Ovary (tissue), 9 donors: ENCODE measurements around the gene ANKRD29. TPM values are rescaled to one million over a fixed set of nuclear protein-coding genes. Genes with fewer than 3 reads are reported as not detected.

Experiments
- DNase-seq, 5 donors: peaks; one replicate each; pipeline ENCODE4 v3.0.0-alpha.2; 2019 to 2020
- H3K27ac ChIP-seq, 2 donors: fragments of 200-600 bp; one replicate each; pipeline versions ENCODE4 v1.5.1 to v1.8.0; 2019 to 2022
- H3K27me3 ChIP-seq: fragments of 200-600 bp; one replicate; pipeline ENCODE4 v1.8.0; 2022
- H3K36me3 ChIP-seq: fragments of 200-600 bp; sonication (generic); one replicate; pipeline ENCODE4 v1.5.1; 2019
- H3K4me1 ChIP-seq: one replicate; pipeline ENCODE4 v1.8.1; 2013; ENCODE audit warnings: mild to moderate bottlenecking, moderate library complexity; ENCODE audit not compliant: insufficient read depth
- H3K4me3 ChIP-seq: fragments of 200-600 bp; sonication (generic); one replicate; pipeline ENCODE4 v1.5.1; 2017
- H3K9me3 ChIP-seq, 2 donors: fragments of 200-600 bp in 1 of 2; sonication (generic) in 1 of 2; one replicate each; pipeline versions ENCODE4 v1.5.1 to v1.8.1; 2013 to 2019; ENCODE audit warnings: mild to moderate bottlenecking in 1 of 2, moderate library complexity in 1 of 2
- EP300 ChIP-seq: sonication (generic); formaldehyde crosslinking; IDR thresholded peaks from one replicate; pipeline ENCODE4 v1.6.1; 2017; ENCODE audit warnings: antibody characterized with exemption
- POLR2A ChIP-seq: fragments of 450-650 bp; IDR thresholded peaks from one replicate; pipeline ENCODE4 v1.6.1; 2017; ENCODE audit warnings: antibody characterized with exemption, mild to moderate bottlenecking, moderate library complexity
- WGBS, 3 donors: extraction: QIAGEN DNeasy Blood & Tissue Kit in 1 of 3; methylation state at CpG; one replicate each; pipeline versions ENCODE4 v1.1.5 to v1.1.7; 2013 to 2017; 5-methylcytosine and 5-hydroxymethylcytosine counted together
- intact Hi-C, 4 donors: fragments of 100-400 bp; cut with DNase I; formaldehyde crosslinking; loops; one replicate each; pipeline versions ENCODE4 v1.11.0 to v1.15.1; 2022 to 2023
- polyA plus RNA-seq, 2 donors: library from polyadenylated mRNA; stranded (reverse); fragments of 200-250 nt in 1 of 2; fragments of 350-450 nt in 1 of 2; fragmentation: Illumina TruSeq in 1 of 2; extraction: RNeasy Lipid Tissue Mini Kit (QIAGEN cat#74804) in 1 of 2; gene quantifications; one replicate each; pipeline ENCODE4 v1.2.3, GENCODE V29; 2013 to 2014
- total RNA-seq, 7 donors: library from RNA; depleted of rRNA in 2 of 7; stranded (reverse); fragments of >200 nt in 2 of 7; fragmentation: NEBNext Ultra II Directional in 3 of 7; extraction: Animal tissue kit (Norgen Biotek cat#: 25700) in 3 of 7; gene quantifications; one replicate each; pipeline versions ENCODE4 v1.1.0 to v1.2.4, GENCODE V29; 2016 to 2023
- TF ChIP-seq, protein P1 (sequence below), 3 donors: fragments of 450-650 bp in 2 of 3; fragments of 200-600 bp in 1 of 3; IDR thresholded peaks; one replicate each; pipeline versions ENCODE4 v1.5.1 to v1.8.0; 2016 to 2022; ENCODE audit warnings: antibody characterized with exemption in 3 of 3, mild to moderate bottlenecking in 1 of 3
- donor health status: DM: no; HTN: no; CAD: no; lungs with moderate emphysema.
- donor health status: DM: no; HTN: no; CAD: no.
- donor health status: Bipolar disorder and iron deficiency.
- donor health status: DM: yes; HTN: yes; CAD: no.
- donor health status: DM: no; HTN: no; CAD: no.
- donor health status: DM: yes; HTN: yes; CAD: no.

Gene ANKRD29
- total and polyA plus RNA-seq, 9 donors = 14.6 to 25.7 (median 17.6) TPM

DNA sequence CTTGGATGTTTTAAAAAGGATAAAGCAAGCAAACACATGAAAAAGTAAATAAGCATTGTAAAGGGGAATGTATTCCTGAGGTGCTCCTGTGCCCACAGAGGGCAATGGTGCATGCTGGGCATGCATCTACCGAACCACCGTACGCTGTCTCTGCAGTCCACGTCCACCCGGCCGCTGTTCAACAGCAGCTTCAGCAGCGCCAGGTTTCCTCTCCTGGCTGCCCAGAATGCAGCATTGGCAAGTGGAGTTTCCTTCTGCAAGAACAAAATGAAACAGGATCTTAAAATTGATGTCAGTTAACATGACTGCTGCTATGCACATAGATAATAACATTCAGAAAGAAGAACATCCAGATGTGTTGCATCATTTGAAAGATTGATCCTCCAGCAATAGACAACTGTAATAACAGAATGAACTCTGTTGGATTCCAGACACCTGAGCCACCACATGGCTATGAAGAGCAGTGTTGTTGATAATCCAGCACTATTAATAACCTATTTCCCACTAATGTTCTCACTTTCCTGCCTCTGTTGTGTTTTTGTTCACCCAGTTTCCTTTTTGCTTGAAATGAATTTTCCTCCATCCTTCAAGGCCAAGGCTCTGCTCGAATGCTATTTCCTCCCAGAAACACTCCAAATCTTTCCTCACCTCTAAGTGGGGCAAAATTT lies 13.6 kb downstream of the ANKRD29 start:
- WGBS, 3 donors = 72 to 81% (median 77%) methylated on average over 8 of the region's 8 CpGs
- Histone ChIP-seq H3K27ac (no peak overlapping the region), H3K36me3 (no peaks in the 10 kb centered on the region), H3K27me3 (no peaks in the 10 kb centered on the region), H3K4me1 (no peaks in the 10 kb centered on the region), H3K9me3 (no peaks in the 10 kb centered on the region), H3K4me3 (no peak overlapping the region)
- intact Hi-C loops = no loop called here
- TF ChIP-seq, protein P1, sequence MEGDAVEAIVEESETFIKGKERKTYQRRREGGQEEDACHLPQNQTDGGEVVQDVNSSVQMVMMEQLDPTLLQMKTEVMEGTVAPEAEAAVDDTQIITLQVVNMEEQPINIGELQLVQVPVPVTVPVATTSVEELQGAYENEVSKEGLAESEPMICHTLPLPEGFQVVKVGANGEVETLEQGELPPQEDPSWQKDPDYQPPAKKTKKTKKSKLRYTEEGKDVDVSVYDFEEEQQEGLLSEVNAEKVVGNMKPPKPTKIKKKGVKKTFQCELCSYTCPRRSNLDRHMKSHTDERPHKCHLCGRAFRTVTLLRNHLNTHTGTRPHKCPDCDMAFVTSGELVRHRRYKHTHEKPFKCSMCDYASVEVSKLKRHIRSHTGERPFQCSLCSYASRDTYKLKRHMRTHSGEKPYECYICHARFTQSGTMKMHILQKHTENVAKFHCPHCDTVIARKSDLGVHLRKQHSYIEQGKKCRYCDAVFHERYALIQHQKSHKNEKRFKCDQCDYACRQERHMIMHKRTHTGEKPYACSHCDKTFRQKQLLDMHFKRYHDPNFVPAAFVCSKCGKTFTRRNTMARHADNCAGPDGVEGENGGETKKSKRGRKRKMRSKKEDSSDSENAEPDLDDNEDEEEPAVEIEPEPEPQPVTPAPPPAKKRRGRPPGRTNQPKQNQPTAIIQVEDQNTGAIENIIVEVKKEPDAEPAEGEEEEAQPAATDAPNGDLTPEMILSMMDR (IDR thresholded peaks at IDR 0.05) = no peak
- no peak for TF ChIP-seq POLR2A
- TF ChIP-seq EP300 = no peak
- DNase-seq = no peak

GRCh38 chr18:23648456-23648855 lies 14.3 kb downstream of the ANKRD29 start:
- DNase-seq = no peak
- no peaks in the 10 kb centered on the region for H3K9me3 ChIP-seq
- intact Hi-C loops = no loop called here
- peaks cover 2% of the 10 kb centered on the region for H3K4me1 ChIP-seq
- 75 to 84% (median 76%) methylated on average over 3 of the region's 3 CpGs for WGBS, 3 donors
- TF ChIP-seq EP300 = no peak
- TF ChIP-seq, protein P1 (IDR thresholded peaks at IDR 0.05) = no peak
- H3K36me3 ChIP-seq = no peaks in the 10 kb centered on the region
- H3K4me3 ChIP-seq = no peak overlapping the region
- H3K27ac ChIP-seq = no peak overlapping the region
- no peaks in the 10 kb centered on the region for H3K27me3 ChIP-seq

GRCh38 chr18:23646282-23646681 lies 16.4 kb downstream of the ANKRD29 start:
- 90 to 94% (median 93%) methylated on average over 2 of the region's 2 CpGs for WGBS, 3 donors

DNA sequence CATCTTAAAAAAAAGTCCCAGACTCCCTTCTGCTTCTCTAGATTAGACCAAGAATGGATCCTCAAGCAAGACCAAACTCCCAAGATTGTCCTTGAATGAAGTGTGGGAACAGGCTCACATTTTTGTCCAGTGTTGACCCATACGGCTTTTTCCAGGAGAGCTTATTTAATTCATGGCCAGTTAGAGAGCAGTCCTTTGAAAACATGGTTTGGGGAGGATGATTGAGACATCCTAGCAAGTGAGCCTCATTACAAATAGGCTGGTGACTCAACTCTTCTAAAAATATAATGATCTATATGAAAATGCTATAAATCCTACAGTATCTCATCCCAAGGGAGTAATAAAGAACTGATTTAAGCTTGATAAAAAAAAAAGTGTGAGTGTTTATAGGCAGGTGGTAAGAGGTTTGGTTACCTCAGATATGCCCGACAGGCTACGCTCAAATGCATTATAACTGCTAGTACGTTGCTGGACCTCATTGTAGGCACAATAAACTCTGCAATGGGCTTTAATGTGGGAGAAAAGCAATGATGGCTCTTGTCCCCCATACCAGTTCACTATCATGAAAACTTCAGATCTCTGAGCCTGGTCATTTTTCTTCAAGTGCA lies 17.0 kb downstream of the ANKRD29 start:
- Histone ChIP-seq H3K4me3 (no peak overlapping the region), H3K9me3 (no peaks in the 10 kb centered on the region), H3K4me1 (peaks cover 2% of the 10 kb centered on the region), H3K27ac (no peak overlapping the region), H3K36me3 (no peaks in the 10 kb centered on the region), H3K27me3 (no peaks in the 10 kb centered on the region)
- intact Hi-C loops = no loop called here
- 95 to 97% (median 96%) methylated on average over 4 of the region's 4 CpGs for WGBS, 3 donors
- TF ChIP-seq EP300 (no peak), POLR2A (no peak)
- TF ChIP-seq, protein P1 (IDR thresholded peaks at IDR 0.05) = no peak
- DNase-seq = no peak

More at GRCh38 chr18:23646282-23646681, 16.4 kb downstream of the ANKRD29 start:
- intact Hi-C loops = no loop called here
- TF ChIP-seq POLR2A = no peak
- TF ChIP-seq, protein P1 (IDR thresholded peaks at IDR 0.05) = no peak
- no peak for TF ChIP-seq EP300
- H3K36me3 ChIP-seq = no peaks in the 10 kb centered on the region
- H3K9me3 ChIP-seq = no peaks in the 10 kb centered on the region
- H3K4me1 ChIP-seq = peaks cover 2% of the 10 kb centered on the region
- H3K27me3 ChIP-seq = no peaks in the 10 kb centered on the region
- DNase-seq = no peak
- no peak overlapping the region for H3K27ac ChIP-seq
- H3K4me3 ChIP-seq = no peak overlapping the region
